ENCODE measurements around the gene C1QTNF6. TPM values are rescaled to one million over a fixed set of nuclear protein-coding genes. Genes with fewer than 3 reads are reported as not detected.

C1QTNF6 gene
- total RNA-seq, 4 donors from 2014 or later: 1.7 to 4.8 (median 3.6) TPM

- intact Hi-C loops (cut with DNase I): no loop called here
- Histone ChIP-seq H3K27ac (peak overlapping the region in 1 of 3 donors; percentile 52), H3K4me3 (replicated peaks in 1 of 3) (no peak overlapping the region), H3K27me3 (no peaks in the 10 kb centered on the region), H3K9me3 (no peaks in the 10 kb centered on the region), H3K4me1 (peaks cover 0 to 30% of the 10 kb centered on the region in 2 donors), H3K36me3 (no peaks in the 10 kb centered on the region)
- 47 to 52% methylated on average over 11 to 16 of the region's 17 CpGs for WGBS, 2 donors
- TF ChIP-seq POLR2A (IDR thresholded peaks at IDR 0.05): no peak
- TF ChIP-seq CTCF (IDR thresholded peaks at IDR 0.05): no peak
- peak; percentile 30 to 37 for DNase-seq
Measured at GRCh38 chr22:37178350-37179125, 9.5 kb downstream of the C1QTNF6 start.

GRCh38 chr22:37177755-37178154 lies 10.3 kb downstream of the C1QTNF6 start:
- Histone ChIP-seq H3K9me3 (no peaks in the 10 kb centered on the region), H3K27ac (no peak overlapping the region), H3K4me3 (replicated peaks in 1 of 3) (no peak overlapping the region), H3K4me1 (peaks cover 0 to 30% of the 10 kb centered on the region in 2 donors), H3K36me3 (no peaks in the 10 kb centered on the region), H3K27me3 (no peaks in the 10 kb centered on the region)
- 98 to 99% methylated on average over 3 of the region's 3 CpGs for WGBS, 2 donors
- no peak for DNase-seq
- intact Hi-C loops (cut with DNase I): no loop called here
- no peak for TF ChIP-seq POLR2A (IDR thresholded peaks at IDR 0.05)
- TF ChIP-seq CTCF (IDR thresholded peaks at IDR 0.05): no peak

GRCh38 chr22:37177221-37177620 lies 10.8 kb downstream of the C1QTNF6 start:
- peaks cover 0 to 30% of the 10 kb centered on the region in 2 donors for H3K4me1 ChIP-seq
- WGBS, 2 donors: 87 to 90% methylated on average over 4 to 5 of the region's 5 CpGs

GRCh38 chr22:37176464-37177061 lies 11.5 kb downstream of the C1QTNF6 start:
- WGBS, 2 donors: 36 to 42% methylated on average over 23 of the region's 23 CpGs
- Histone ChIP-seq H3K27me3 (no peaks in the 10 kb centered on the region), H3K27ac (no peak overlapping the region), H3K9me3 (no peaks in the 10 kb centered on the region), H3K4me3 (replicated peaks in 1 of 3) (no peak overlapping the region), H3K4me1 (peaks cover 0 to 30% of the 10 kb centered on the region in 2 donors), H3K36me3 (no peaks in the 10 kb centered on the region)
- DNase-seq: peak; percentile 30 to 32
- no peak for TF ChIP-seq POLR2A (IDR thresholded peaks at IDR 0.05)
- TF ChIP-seq CTCF (IDR thresholded peaks at IDR 0.05): no peak
- intact Hi-C loops (cut with DNase I): no loop called here

More at GRCh38 chr22:37177221-37177620, 10.8 kb downstream of the C1QTNF6 start:
- TF ChIP-seq POLR2A (IDR thresholded peaks at IDR 0.05): no peak
- no peak for TF ChIP-seq CTCF (IDR thresholded peaks at IDR 0.05)
- intact Hi-C loops (cut with DNase I): no loop called here
- no peaks in the 10 kb centered on the region for H3K36me3 ChIP-seq
- no peaks in the 10 kb centered on the region for H3K9me3 ChIP-seq
- H3K4me3 ChIP-seq (replicated peaks in 1 of 3): no peak overlapping the region
- H3K27ac ChIP-seq: no peak overlapping the region
- H3K27me3 ChIP-seq: no peaks in the 10 kb centered on the region
- no peak for DNase-seq

Data from thyroid gland (tissue), 4 donors.